NCI-H2107 treated with DMSO at 0.1 percent for 48 hours (cell line): ENCODE measurements around the gene STX19.
A peak's percentile ranks its signal among the peaks of the same experiment; 100 is the strongest.
"Not testable (repeated sequence)": the region's sequence is repeated elsewhere in the genome, so short reads cannot be mapped to it uniquely, and the experiment has no call there.

Source experiments
- DNase-seq: peaks from one replicate; lab custom pipeline; 2025; ENCODE audit not compliant: unreplicated experiment; lab: John Stamatoyannopoulos, UW

The STX19 gene

DNA sequence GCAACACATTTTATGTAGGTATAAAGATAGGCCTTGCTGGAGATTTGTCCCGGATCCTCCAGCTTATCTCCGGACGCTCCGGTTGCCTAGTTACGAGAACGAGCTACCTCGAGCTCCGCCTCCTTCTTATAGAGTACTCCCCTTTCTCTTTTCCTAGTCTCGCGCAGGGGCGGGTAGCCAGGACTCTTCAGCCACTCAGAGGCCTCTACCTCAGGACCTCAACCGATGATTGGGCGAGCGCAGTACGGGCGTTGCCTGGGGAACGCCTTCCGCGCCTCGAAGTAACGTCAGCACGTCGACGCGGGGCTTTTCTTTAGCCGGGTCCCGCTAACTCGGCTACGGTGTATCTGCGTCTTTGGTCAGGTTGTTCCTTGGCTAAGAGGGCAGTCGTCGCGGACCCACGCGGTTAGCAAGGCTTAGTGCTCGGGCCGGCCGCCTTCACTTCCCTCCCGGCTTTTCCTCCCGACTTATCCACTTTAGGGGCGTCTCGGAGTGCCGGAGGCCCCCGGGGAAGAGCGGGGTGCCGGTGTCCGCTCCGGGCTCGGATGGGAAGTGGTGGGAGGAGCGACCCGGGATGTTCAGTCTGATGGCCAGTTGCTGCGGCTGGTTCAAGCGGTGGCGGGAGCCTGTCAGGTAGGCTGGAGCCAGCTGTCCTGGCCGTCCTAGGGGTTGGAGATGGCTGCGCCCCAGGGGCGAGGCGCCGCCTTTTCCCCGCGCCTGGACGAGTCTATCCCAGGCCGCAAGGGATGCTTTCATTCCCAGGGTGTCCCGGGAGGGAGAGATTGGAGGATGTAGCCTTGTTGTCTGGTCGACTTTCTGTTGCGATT lies 48.3 kb downstream of the STX19 start, which contains the start of gene ARL13B:
ARL13B (plus strand) TSS at position 306 of the 827 bp plus-strand sequence; CDS start at position 575, 269 bp downstream.
- peak; percentile 99 for DNase-seq

DNA sequence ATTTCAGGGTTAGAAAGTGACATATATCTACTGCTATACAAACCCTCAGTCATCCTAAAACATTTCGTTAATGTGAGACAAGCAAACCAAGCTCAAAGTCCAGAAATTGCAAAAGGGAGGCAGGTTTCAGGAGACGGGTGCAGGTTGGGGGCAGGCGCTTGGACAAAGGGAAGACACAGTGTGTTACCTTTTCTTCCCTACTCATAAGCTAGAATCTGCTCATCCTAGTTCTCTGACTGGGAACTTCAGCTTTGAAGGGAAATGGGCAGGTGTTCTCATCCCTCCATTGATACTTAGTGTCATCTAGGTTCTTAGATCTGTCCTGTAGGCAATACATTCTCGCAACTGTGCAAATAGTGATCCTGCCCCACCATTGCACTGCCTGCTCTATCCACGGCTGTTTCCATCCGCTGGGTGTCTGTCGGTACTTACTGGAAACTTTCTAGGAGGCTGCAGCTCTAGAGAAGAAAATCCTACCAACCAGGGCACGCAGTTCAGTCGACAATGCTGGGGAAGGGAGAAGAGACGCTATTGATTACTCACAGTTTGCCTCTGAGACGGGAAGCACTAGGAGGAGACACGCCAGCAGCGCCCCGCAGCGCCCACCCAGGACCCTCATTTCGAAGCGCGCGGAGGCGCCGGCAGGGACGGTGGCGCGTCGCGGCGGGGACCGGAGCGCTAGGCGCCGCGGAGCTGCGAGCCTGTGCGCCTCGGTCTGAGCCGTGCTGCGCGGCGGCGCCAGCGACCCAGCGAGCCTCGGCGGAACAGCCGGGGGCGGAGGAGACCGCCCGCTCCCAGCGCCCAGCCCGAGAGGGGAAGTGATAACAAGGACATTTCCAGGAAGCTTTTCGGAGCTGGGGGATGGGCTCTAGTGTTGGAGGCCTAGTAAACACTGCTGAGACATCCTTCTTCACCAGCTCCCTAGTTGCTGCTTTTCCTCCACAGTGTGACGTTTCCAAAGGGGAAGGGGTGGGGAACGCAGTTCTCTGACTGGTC lies 55.0 kb downstream of the STX19 start, which contains the start of gene PROS1:
PROS1 (minus strand) TSS at position 766 of the 996 bp plus-strand sequence; CDS start at position 619, 147 bp downstream.
- DNase-seq: no peak

DNA sequence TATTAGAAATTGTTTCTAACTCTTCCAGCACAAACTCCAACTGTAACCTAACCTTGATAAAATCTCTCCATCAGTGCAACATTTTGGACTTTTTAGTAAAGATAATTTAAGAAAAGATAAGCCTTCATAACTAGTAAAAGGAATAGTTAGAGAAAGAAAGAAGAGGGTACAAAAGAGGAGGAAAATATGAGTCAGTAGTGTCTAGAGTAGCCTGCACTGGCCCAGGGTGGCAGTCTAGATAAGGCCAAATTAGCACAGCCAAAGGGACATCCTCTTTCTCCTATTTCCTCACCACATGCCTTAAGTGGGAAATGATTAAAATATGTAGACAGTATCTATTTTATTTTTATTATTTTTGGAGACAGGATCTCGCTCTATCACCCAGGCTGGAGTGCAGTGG lies 58.4 kb downstream of the STX19 start:
- no peak for DNase-seq

DNA sequence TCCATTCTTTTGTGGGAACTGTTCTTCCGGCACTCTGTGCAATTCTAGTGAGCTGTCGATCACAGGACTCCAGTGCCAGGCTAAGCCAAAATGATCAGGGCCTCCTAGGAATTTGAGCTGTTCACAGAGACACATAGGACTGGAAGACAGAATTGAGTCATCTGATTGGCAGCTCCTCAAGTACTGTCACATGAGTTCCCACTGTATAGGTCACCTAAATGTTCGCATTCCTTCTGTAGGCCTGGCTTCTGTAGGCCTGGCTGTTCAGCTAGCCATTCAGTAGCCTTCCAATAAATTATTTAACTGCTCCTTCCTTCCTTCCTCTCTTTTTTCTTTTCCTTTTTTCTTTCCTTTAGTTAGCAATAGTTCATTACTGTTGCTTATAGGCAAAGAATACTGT lies 59.0 kb downstream of the STX19 start:
- no peak for DNase-seq

DNA sequence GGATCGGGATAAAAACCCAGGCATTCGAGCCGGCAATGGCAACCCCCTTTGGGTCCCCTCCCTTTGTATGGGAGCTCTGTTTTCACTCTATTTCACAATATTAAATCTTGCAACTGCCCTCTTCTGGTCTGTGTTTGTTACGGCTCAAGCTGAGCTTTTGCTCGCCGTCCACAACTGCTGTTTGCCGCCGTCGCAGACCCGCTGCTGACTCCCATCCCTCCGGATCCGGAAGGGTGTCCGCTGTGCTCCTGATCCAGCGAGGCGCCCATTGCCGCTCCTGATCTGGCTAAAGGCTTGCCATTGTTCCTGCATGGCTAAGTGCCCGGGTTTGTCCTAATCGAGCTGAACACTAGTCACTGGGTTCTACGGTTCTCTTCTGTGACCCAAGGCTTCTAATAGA lies 63.3 kb downstream of the STX19 start:
- DNase-seq: not testable (repeated sequence)
